ENCODE measurements around the gene PTGIR.
"Not testable (repeated sequence)": the region's sequence is repeated elsewhere in the genome, so short reads cannot be mapped to it uniquely, and the experiment has no call there.

GRCh38 chr19:46628970-46629369, 4.1 kb upstream of the PTGIR start:
- TF ChIP-seq TARDBP (IDR thresholded peaks at IDR 0.05); FOXA1 (IDR thresholded peaks at IDR 0.05); CTBP1 (IDR thresholded peaks at IDR 0.05; ENCODE audit: borderline replicate concordance); FOXM1 (IDR thresholded peaks at IDR 0.05; ENCODE audit: borderline replicate concordance); PKNOX1 (IDR thresholded peaks at IDR 0.05); SP1 (IDR thresholded peaks at IDR 0.05); LEF1 (IDR thresholded peaks at IDR 0.05; ENCODE audit: borderline replicate concordance); BHLHE40 (IDR thresholded peaks at IDR 0.05; ENCODE audit: borderline replicate concordance); ZNF384 (IDR thresholded peaks at IDR 0.05); FOXK2 (IDR thresholded peaks at IDR 0.05); ARNT (IDR thresholded peaks at IDR 0.05); L3MBTL2 (conservative IDR thresholded peaks at IDR 0.05): not testable (repeated sequence)

All from HEK293T (cell line).